ENCODE data around the gene GORASP1.

- TF ChIP-seq CTCF (IDR thresholded peaks at IDR 0.05) (no peak), POLR2A (IDR thresholded peaks at IDR 0.05) (no peak), EP300 (IDR thresholded peaks at IDR 0.05) (no peak)
These were observed 12.4 kb downstream of the GORASP1 start for GRCh38 chr3:39094851-39095677.

Measured in tibial nerve (tissue), 4 donors.